K562 (cell line): ENCODE results near the gene CPLX1. TPM values are rescaled to one million over a fixed set of nuclear protein-coding genes. Genes with fewer than 3 reads are reported as not detected.

Experiments used
- ATAC-seq: fragments of 200-7000 bp; cut with Tn5 transposase; 3 replicates; pipeline ENCODE4 v1.9.1; 2020; ENCODE audit warnings: moderate library complexity
- BruUV-seq: library from RNA; stranded (reverse); fragments of 400-500 nt; replicated peaks from 2 replicates; lab custom pipeline; 2021; lab: Mats Ljungman, UMichigan
- CTCF ChIA-PET: fragments of 300-600 bp; formaldehyde crosslinking; extraction: SDS; loops from one replicate; lab custom pipeline; 2021; ENCODE audit warnings: low intra/inter-chr PET ratio; lab: Yijun Ruan, JAX
- POLR2A ChIA-PET: fragments of 300-600, 350-650 bp; sonication (Branson Sonifier 250); formaldehyde crosslinking; extraction: SDS; loops from one replicate; lab custom pipeline; 2021; ENCODE audit warnings: antibody characterized with exemption, inconsistent platforms; lab: Yijun Ruan, JAX
- DNase-seq, 4 experiments: peaks; one replicate each; pipeline versions ENCODE4 v3.0.0 to v3.0.0-alpha.2; 2011 to 2018; ENCODE audit warnings: low spot score in 3 of 4, mixed read lengths in 3 of 4; ENCODE audit errors: extremely low read depth in 1 of 4
- FAIRE-seq: peaks from 2 replicates; lab custom pipeline; 2011; peaks lifted over from hg19 to GRCh38; lab: Jason Lieb, UNC
- H2AFZ ChIP-seq: 2 replicates; pipeline ENCODE4 v1.6.0; 2011; ENCODE audit warnings: low read depth, low read length, control low read depth, inconsistent platforms
- H3K27ac ChIP-seq: fragments of 200-600 bp; 3 replicates; pipeline ENCODE4 v1.8.0; 2011; ENCODE audit warnings: low read depth, mild to moderate bottlenecking, control low read depth, inconsistent platforms, low read length, moderate library complexity, mixed read lengths; ENCODE audit errors: extremely low read depth
- H3K27me3 ChIP-seq, 2 experiments: fragments of 300-600 bp in 1 of 2; 2 replicates in 1 of 2; 3 replicates in 1 of 2; pipeline versions ENCODE4 v1.6.0 to v1.8.0; 2011; ENCODE audit warnings: inconsistent platforms in 2 of 2, low read length in 2 of 2, mild to moderate bottlenecking in 1 of 2, mixed read lengths in 1 of 2, moderate library complexity in 1 of 2; ENCODE audit not compliant: control insufficient read depth in 2 of 2, insufficient read depth in 2 of 2
- H3K36me3 ChIP-seq: fragments of 300-600 bp; 3 replicates; pipeline ENCODE4 v1.8.0; 2011; ENCODE audit warnings: mild to moderate bottlenecking, low read length, inconsistent platforms; ENCODE audit not compliant: control insufficient read depth, insufficient read depth
- H3K4me1 ChIP-seq, 2 experiments: fragments of 200-600 bp in 1 of 2; replicated peaks in 1 of 2; 2 replicates in 1 of 2; 3 replicates in 1 of 2; pipeline versions ENCODE4 v1.5.1 to v1.8.0; 2011; ENCODE audit warnings: inconsistent platforms in 2 of 2, low read length in 2 of 2, mild to moderate bottlenecking in 1 of 2, mixed read lengths in 1 of 2, moderate library complexity in 1 of 2; ENCODE audit not compliant: control insufficient read depth in 2 of 2, insufficient read depth in 2 of 2
- H3K4me2 ChIP-seq: 2 replicates; pipeline ENCODE4 v1.6.1; 2011; ENCODE audit warnings: low read length, control low read depth, inconsistent platforms, mixed read lengths; ENCODE audit not compliant: insufficient read depth
- H3K4me3 ChIP-seq: fragments of 200-600 bp; sonication (generic), shearing (Covaris generic); 2 replicates; pipeline ENCODE4 v1.5.1; 2016; ENCODE audit warnings: control low read depth, inconsistent platforms
- H3K79me2 ChIP-seq: fragments of 200-600 bp; 3 replicates; pipeline ENCODE4 v1.8.0; 2011; ENCODE audit warnings: low read length, inconsistent platforms; ENCODE audit not compliant: control insufficient read depth, insufficient read depth
- H3K9ac ChIP-seq, 2 experiments: 2 replicates each; pipeline versions ENCODE4 v1.6.0 to v1.6.1; 2011; ENCODE audit warnings: low read depth in 2 of 2, low read length in 2 of 2, control low read depth in 1 of 2, inconsistent platforms in 1 of 2, mild to moderate bottlenecking in 1 of 2, mixed read lengths in 1 of 2; ENCODE audit not compliant: insufficient read depth in 1 of 2
- H3K9me1 ChIP-seq: one replicate; pipeline ENCODE4 v1.6.0; 2011; ENCODE audit warnings: inconsistent platforms, mild to moderate bottlenecking, low read length, moderate library complexity; ENCODE audit not compliant: control insufficient read depth, insufficient read depth
- H3K9me3 ChIP-seq: replicated peaks from 2 replicates; pipeline ENCODE4 v1.5.1; 2011; ENCODE audit warnings: low read depth, low read length, inconsistent platforms; ENCODE audit not compliant: control insufficient read depth, insufficient read depth
- H4K20me1 ChIP-seq: replicated peaks from 2 replicates; pipeline ENCODE4 v1.6.1; 2011; ENCODE audit warnings: low read length, inconsistent platforms, mixed read lengths; ENCODE audit not compliant: control insufficient read depth, insufficient read depth
- ARHGAP35 ChIP-seq: fragments of 450-650 bp; IDR thresholded peaks from 2 replicates; pipeline ENCODE4 v1.6.1; 2018; ENCODE audit not compliant: partially characterized antibody
- CEBPG ChIP-seq, 3 experiments: fragments of 200-800 bp in 1 of 3; sonication (Bioruptor generic) in 1 of 3; sonication (generic) in 1 of 3; formaldehyde crosslinking in 1 of 3; IDR thresholded peaks in 2 of 3; conservative IDR thresholded peaks in 1 of 3; 2 replicates each; pipeline versions ENCODE4 v1.6.1 to v1.8.0; 2016 to 2022; ENCODE audit warnings: missing compliant biosample characterization in 2 of 3, missing genetic modification characterization in 2 of 3, mild to moderate bottlenecking in 1 of 3, missing genetic modification reagents in 1 of 3
- DNMT1 ChIP-seq: fragments of 450-650 bp; IDR thresholded peaks from 2 replicates; pipeline ENCODE4 v1.6.1; 2016; ENCODE audit warnings: antibody characterized with exemption, mild to moderate bottlenecking
- FOS ChIP-seq: IDR thresholded peaks from 3 replicates; pipeline ENCODE4 v1.6.1; 2011; ENCODE audit not compliant: insufficient read length; ENCODE audit errors: extremely low read depth
- HDAC6 ChIP-seq: IDR thresholded peaks from 2 replicates; pipeline ENCODE4 v1.6.1; 2012; ENCODE audit warnings: low read depth, mild to moderate bottlenecking, control low read depth, inconsistent platforms, low read length, moderate library complexity
- HDGF ChIP-seq: fragments of 450-650 bp; IDR thresholded peaks from 2 replicates; pipeline ENCODE4 v1.6.1; 2016
- ID3 ChIP-seq, 2 experiments: fragments of 250-450 bp in 1 of 2; fragments of 450-650 bp in 1 of 2; sonication (Bioruptor Pico) in 1 of 2; IDR thresholded peaks; 2 replicates each; pipeline versions ENCODE4 v1.6.1 to v1.8.0; 2016 to 2021; ENCODE audit warnings: mild to moderate bottlenecking in 2 of 2, moderate library complexity in 2 of 2, missing compliant biosample characterization in 1 of 2, missing genetic modification characterization in 1 of 2
- KAT8 ChIP-seq: fragments of 450-650 bp; IDR thresholded peaks from 2 replicates; pipeline ENCODE4 v1.6.1; 2016; ENCODE audit warnings: low read depth, mild to moderate bottlenecking
- KDM1A ChIP-seq, 2 experiments: fragments of 450-650 bp; IDR thresholded peaks; 2 replicates each; pipeline ENCODE4 v1.6.1; 2016; ENCODE audit warnings: mild to moderate bottlenecking in 2 of 2
- KHSRP ChIP-seq: fragments of 450-650 bp; IDR thresholded peaks from 2 replicates; pipeline ENCODE4 v1.6.1; 2017
- KLF16 ChIP-seq: IDR thresholded peaks from 2 replicates; pipeline ENCODE4 v1.6.1; 2016; ENCODE audit warnings: antibody characterized with exemption
- NR2C1 ChIP-seq, 2 experiments: fragments of 450-650 bp; IDR thresholded peaks; 2 replicates each; pipeline ENCODE4 v1.6.1; 2017; ENCODE audit warnings: mild to moderate bottlenecking in 2 of 2, antibody characterized with exemption in 1 of 2, inconsistent platforms in 1 of 2, missing compliant biosample characterization in 1 of 2, missing genetic modification characterization in 1 of 2
- OTX1 ChIP-seq: fragments of 450-650 bp; formaldehyde crosslinking; IDR thresholded peaks from 2 replicates; pipeline ENCODE4 v1.4.0; 2022; ENCODE audit warnings: mild to moderate bottlenecking
- POLR2B ChIP-seq: fragments of 450-650 bp; IDR thresholded peaks from 2 replicates; pipeline ENCODE4 v1.6.1; 2018; ENCODE audit warnings: low read depth; ENCODE audit not compliant: partially characterized antibody
- SMARCC2 ChIP-seq: fragments of 450-650 bp; IDR thresholded peaks from 2 replicates; pipeline ENCODE4 v1.6.1; 2017; ENCODE audit warnings: antibody characterized with exemption, moderate library complexity, mild to moderate bottlenecking, low read depth
- SREBF1 ChIP-seq: fragments of 150-350 bp; IDR thresholded peaks from 2 replicates; pipeline ENCODE4 v1.6.1; 2014; ENCODE audit warnings: antibody characterized with exemption, low read depth, low read length, borderline replicate concordance
- SRF ChIP-seq, 2 experiments: fragments of 250-450, 450-650 bp in 1 of 2; sonication (Bioruptor Pico) in 1 of 2; sonication (generic) in 1 of 2; formaldehyde crosslinking; IDR thresholded peaks; 2 replicates each; pipeline versions ENCODE4 v1.5.0 to v1.5.1; 2020 to 2022; ENCODE audit warnings: mild to moderate bottlenecking in 1 of 2, missing genetic modification reagents in 1 of 2
- ZBTB8A ChIP-seq: fragments of 450-650 bp; IDR thresholded peaks from 2 replicates; pipeline ENCODE4 v1.6.1; 2018; ENCODE audit warnings: mild to moderate bottlenecking, moderate library complexity; ENCODE audit not compliant: partially characterized antibody
- ZNF224 ChIP-seq: sonication (generic); formaldehyde crosslinking; IDR thresholded peaks from 2 replicates; pipeline ENCODE4 v1.8.0; 2022; ENCODE audit warnings: mild to moderate bottlenecking, missing genetic modification reagents
- ZNF3 ChIP-seq: fragments of 250-450 bp; sonication (Bioruptor Pico); IDR thresholded peaks from 2 replicates; pipeline ENCODE4 v1.5.0; 2021; ENCODE audit warnings: mild to moderate bottlenecking, moderate library complexity
- WGBS: fragments of 100-300 bp; shearing (Covaris generic); methylation state at CpG from one replicate; pipeline ENCODE4 v1.1.6; 2016; ENCODE audit warnings: low coverage, mixed read lengths; ENCODE audit not compliant: insufficient coverage; ENCODE audit errors: missing lambda C conversion rate; 5-methylcytosine and 5-hydroxymethylcytosine counted together
- in situ Hi-C: fragments of 300-500 bp; cut with MboI; formaldehyde crosslinking; loops from 4 replicates; pipeline ENCODE4 v1.15.0; 2018; ENCODE audit warnings: inconsistent platforms, mixed read lengths
- intact Hi-C: fragments of 100-400 bp; cut with micrococcal nuclease; formaldehyde crosslinking; loops from 2 replicates; pipeline ENCODE4 v1.14.2; 2022
- polyA plus RNA-seq, 8 experiments: library from polyadenylated mRNA; depleted of rRNA in 4 of 8; stranded (reverse) in 5 of 8; unstranded in 3 of 8; fragments of >200 nt; fragmentation: Nextera tagmentation in 2 of 8; fragmentation: Illumina TruSeq in 1 of 8; extraction: Ambion mirVana in 2 of 8; extraction: Trizol in 1 of 8; gene quantifications; 2 replicates each; pipeline versions ENCODE4 v1.2.1 to v1.2.3, GENCODE V29; 2011 to 2014; ENCODE audit warnings: inconsistent platforms in 1 of 8, missing spikeins in 1 of 8
- total RNA-seq, 7 experiments: library from RNA; depleted of rRNA in 6 of 7; stranded (reverse); fragments of >200 nt in 6 of 7; fragmentation: Illumina TruSeq in 2 of 7; extraction: Trizol in 2 of 7; gene quantifications; 2 replicates each; pipeline versions ENCODE4 v1.2.1 to v1.2.3, GENCODE V29; 2011 to 2021; ENCODE audit warnings: low replicate concordance in 1 of 7

The CPLX1 gene
- total and polyA plus RNA-seq, 9 of the 15 experiments (the other 6 are each of a cell fraction or from before 2014, with no cell fraction given): 0.03 to 3.3 (median 0.17) TPM; not detected in 2

DNA sequence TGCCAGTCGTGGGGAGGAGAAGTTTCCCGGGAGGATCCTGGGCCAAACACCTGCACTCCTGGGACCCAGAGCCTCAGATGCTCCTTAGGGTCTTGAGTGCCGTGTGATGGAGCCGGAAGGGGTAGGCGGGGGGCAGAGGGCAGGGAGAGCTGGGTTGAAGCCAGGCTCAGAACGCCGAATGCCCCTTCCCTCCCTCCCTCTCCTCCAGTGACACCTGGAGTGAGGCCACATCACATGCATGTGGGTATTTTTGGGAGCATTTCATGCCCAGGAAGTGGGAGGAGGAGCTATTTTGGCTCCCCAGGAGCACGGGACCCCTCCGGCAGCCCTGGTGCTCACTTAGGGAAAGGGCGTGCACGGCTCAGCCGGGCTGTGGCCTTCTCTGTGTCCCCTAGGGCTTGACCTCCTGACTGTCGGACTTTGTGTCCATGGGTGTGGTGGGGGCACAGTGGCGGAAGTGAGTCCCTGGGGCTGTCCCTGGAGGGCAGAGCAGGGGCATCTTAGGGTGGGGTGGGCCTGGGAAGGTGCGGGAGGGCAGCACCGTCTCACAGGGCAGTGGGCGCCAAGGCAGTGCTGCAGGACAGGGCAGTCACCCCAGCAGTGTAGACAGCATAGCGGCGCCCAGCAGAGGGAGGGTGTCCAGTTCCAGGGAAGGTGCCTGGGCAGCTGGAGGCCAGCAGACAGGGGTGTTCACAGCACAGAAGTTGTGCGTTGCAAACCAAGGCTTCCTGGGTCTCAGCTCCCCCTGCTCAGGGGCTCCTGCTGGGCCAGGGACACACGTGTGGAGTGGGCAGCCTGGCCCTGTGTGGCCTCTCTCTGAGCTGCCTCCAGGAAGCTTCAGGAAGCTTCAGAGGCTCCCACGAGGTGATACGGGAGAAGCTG is 4.9 kb upstream of the CPLX1 start:
- POLR2A ChIA-PET: interaction anchor here (0.8 kb wide), 1 partner anchor 14 kb away, joined by 4 read pairs; no protein-coding TSS in a partner anchor
- WGBS: 14% methylated on average over 13 of the region's 23 CpGs
- no peaks in the 10 kb centered on the region for H3K9me1 ChIP-seq
- no peaks in the 10 kb centered on the region for H3K79me2 ChIP-seq
- H3K4me3 ChIP-seq: no peak overlapping the region
- no peak overlapping the region for H2AFZ ChIP-seq
- 0 out of 2 replicates have a peak, but pooled peaks cover 1% of the 10 kb centered on the region for H3K9me3 ChIP-seq
- BruUV-seq: no TSS peak
- DNase-seq (no peak), FAIRE-seq (no peak), ATAC-seq (no peak)
- H4K20me1 ChIP-seq: no peaks in the 10 kb centered on the region
- intact Hi-C loops (no loop called here), in situ Hi-C loops (no loop called here)
- no peaks in the 10 kb centered on the region for H3K36me3 ChIP-seq
- H3K4me2 ChIP-seq: no peak overlapping the region
- no peak overlapping the region for H3K27ac ChIP-seq
- CTCF ChIA-PET: no interaction called here
- H3K4me1 ChIP-seq: peaks cover 0 to 57% of the 10 kb centered on the region in 2 experiments; a peak in 3 of 5 replicates
- H3K27me3 ChIP-seq: peaks cover 19 to 62% of the 10 kb centered on the region in 2 experiments; a peak in 4 of 5 replicates
- H3K9ac ChIP-seq: no peak overlapping the region
- no peak for TF ChIP-seq ZBTB8A
- TF ChIP-seq ZNF224 (CRISPR knock-in tag): no peak
- TF ChIP-seq ZNF3 (CRISPR knock-in tag): no peak
- no peak for TF ChIP-seq FOS
- TF ChIP-seq SMARCC2: no peak
- no peak for TF ChIP-seq ARHGAP35
- no peak for TF ChIP-seq SRF (CRISPR knock-in tag; IDR thresholded peaks at IDR 0.05)
- TF ChIP-seq HDAC6: no peak
- no peak for TF ChIP-seq HDGF
- no peak for TF ChIP-seq ID3 (CRISPR knock-in tag; IDR thresholded peaks at IDR 0.05)
- TF ChIP-seq ID3 (tag; IDR thresholded peaks at IDR 0.05): no peak
- no peak for TF ChIP-seq POLR2B
- TF ChIP-seq CEBPG (CRISPR knock-in tag; IDR thresholded peaks at IDR 0.05): no peak
- no peak for TF ChIP-seq CEBPG (tag; conservative IDR thresholded peaks at IDR 0.05 in 1 of 2, IDR thresholded peaks at IDR 0.05 in 1 of 2)
- no peak for TF ChIP-seq KDM1A (IDR thresholded peaks at IDR 0.05)
- no peak for TF ChIP-seq KLF16
- TF ChIP-seq SREBF1: no peak
- TF ChIP-seq KAT8: no peak
- no peak for TF ChIP-seq NR2C1 (IDR thresholded peaks at IDR 0.05)
- no peak for TF ChIP-seq NR2C1 (tag; IDR thresholded peaks at IDR 0.05)
- no peak for TF ChIP-seq OTX1 (CRISPR knock-in tag)
- no peak for TF ChIP-seq KHSRP
- no peak for TF ChIP-seq DNMT1
